CD1c-positive myeloid dendritic cell (primary cell): ENCODE measurements around the gene OR1J1.

Experiments
- DNase-seq: peaks from one replicate; pipeline ENCODE4 v3.0.0-alpha.2; 2016; ENCODE audit errors: extremely low spot score

Gene OR1J1

DNA sequence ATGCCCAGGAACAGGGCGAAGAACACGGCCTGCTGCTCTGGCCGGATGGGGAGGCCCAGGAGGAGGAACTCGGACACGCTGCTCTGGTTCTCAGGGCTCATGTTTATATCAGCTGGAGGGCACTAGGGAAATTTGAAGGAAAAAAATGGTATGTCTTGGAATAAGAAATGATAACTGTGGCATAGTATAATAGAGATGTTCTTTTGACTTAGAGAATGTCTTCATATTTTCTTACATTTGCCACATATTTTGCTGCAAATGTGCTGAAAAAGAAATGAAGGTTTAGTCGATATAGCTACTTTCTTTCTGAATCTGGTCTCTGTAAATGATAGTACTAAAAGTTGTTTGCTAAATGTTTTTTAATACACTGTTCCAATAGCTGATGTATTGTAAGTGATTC is at the start of gene OR1J1:
Gene OR1J1, minus strand, starts transcription at position 101 of the 400 bp plus-strand sequence. Its CDS starts 0 bp downstream, at position 101.
- DNase-seq, result no peak

GRCh38 chr9:122527193-122527592 is 49.5 kb upstream of the OR1J1 start, which contains the start of gene OR1N1:
Gene OR1N1 (minus strand): TSS chr9:122527293. CDS start chr9:122527293, 0 bp downstream.
- no peak for DNase-seq

DNA sequence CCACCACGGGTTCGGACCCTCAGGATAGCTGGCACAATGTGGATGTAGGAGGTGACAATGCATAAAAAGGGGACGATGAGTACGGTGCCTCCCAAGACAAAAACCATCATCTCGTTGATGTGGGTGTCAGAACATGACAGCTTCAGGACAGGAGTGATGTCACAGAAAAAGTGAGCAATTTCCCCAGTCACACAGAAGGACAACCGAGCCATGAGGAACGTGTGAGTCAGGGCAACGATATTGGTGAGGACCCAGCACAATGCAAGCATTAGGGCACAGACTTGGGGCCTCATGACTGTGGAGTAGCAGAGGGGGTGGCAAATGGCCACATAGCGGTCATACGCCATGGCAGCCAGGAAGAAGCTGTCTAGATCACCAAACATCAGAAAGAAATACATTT is 48.9 kb upstream of the OR1J1 start:
- DNase-seq, result no peak

DNA sequence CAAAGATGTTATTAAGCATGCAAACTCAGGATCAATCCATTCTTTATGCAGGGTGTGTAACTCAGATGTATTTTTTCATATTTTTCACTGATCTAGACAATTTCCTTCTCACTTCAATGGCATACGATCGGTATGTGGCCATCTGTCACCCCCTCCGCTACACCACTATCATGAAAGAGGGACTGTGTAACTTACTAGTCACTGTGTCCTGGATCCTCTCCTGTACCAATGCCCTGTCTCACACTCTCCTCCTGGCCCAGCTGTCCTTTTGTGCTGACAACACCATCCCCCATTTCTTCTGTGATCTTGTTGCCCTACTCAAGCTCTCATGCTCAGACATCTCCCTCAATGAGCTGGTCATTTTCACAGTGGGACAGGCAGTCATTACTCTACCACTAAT is 41.6 kb upstream of the OR1J1 start:
- no peak for DNase-seq

GRCh38 chr9:122518841-122519240 is 41.1 kb upstream of the OR1J1 start, which contains the start of gene OR1J4:
Gene OR1J4 (plus strand): TSS chr9:122519141. CDS start chr9:122519141, 0 bp downstream.
- no peak for DNase-seq

GRCh38 chr9:122518226-122518625 is 40.5 kb upstream of the OR1J1 start:
- DNase-seq, result no peak

DNA sequence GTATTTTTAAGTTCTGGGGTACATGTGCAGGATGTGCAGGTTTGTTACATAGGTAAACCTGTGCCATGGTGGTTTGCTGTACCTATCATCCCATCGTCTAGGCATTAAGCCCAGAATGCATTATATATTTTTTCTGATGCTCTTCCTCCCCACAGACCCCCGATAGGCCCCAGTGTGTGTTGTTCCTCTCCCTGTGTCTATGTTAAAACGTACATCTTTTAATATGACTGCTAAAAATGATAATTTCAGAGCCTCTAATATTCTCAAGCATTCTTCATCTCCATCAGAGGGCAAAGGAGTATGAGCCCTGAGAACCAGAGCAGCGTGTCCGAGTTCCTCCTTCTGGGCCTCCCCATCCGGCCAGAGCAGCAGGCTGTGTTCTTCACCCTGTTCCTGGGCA is 32.8 kb upstream of the OR1J1 start, which contains the start of gene OR1J2:
Gene OR1J2, plus strand, starts transcription at position 301 of the 400 bp plus-strand sequence. Its CDS starts 0 bp downstream, at position 301.
- DNase-seq, result no peak

- DNase-seq, result no peak
Observed at GRCh38 chr9:122506964-122507363, 29.2 kb upstream of the OR1J1 start.

GRCh38 chr9:122498883-122499288 is 21.2 kb upstream of the OR1J1 start:
- peak; percentile 27 for DNase-seq

GRCh38 chr9:122479062-122479461 is 1.3 kb upstream of the OR1J1 start:
- DNase-seq, result no peak

DNA sequence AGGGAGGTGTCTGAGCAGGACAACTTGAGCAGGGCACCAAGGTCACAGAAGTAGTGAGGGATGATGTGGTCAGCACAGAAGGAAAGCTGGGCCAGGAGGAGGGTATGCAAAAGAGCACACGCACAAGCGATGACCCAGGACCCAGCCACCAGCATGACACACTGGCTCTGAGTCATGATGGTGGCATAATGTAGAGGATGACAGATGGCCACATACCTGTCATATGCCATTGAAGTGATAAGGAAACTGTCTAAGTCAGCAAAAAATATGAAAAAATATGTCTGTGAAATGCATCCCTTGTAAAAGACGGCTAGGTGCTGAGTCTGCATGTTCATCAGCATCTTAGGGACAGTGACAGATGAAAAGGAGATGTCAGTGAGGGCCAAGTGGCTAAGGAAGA is 380 bp downstream of the OR1J1 start:
- DNase-seq, result no peak

DNA sequence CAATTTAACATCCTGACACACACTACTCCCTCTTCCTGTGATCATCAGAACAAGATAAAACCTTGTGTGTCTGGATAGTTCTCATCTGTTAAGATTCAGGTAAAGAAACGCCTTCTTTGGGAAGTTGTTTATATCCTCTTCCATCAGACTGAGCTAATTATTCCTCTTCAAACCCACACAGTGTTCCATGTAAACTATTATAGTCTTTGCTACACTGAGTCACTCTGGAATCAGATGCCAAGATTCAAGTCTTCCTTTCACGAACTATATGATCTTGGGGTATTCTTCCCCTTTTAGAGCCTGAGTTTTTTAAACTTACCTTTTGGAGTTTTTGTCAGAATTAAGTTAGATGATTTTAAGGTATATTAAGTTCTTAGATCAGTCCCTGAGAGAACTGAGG is 2.0 kb downstream of the OR1J1 start:
- DNase-seq, result no peak

- DNase-seq, result no peak
Observed at GRCh38 chr9:122474561-122474960, 3.2 kb downstream of the OR1J1 start.

DNA sequence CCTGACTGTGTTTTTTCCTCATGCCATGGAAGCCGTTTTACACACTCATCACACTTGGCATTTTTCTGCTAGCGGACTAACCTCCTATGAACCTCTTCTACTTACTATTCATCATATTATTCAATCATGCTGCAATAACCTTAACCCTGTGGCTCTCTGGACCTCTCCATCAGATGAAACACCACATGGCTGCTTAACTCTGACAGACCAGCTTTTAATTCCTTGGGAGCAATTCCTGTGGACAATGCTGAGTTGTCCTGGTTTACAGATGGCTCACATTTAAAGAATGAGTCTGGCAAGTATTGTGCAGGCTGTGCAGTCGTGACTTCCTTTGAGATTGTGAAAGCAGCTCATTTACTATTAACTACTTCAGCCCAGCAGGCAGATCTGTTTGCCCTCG is 9.0 kb downstream of the OR1J1 start:
- no peak for DNase-seq

- DNase-seq, result no peak
Observed at GRCh38 chr9:122466456-122466855, 11.3 kb downstream of the OR1J1 start.

DNA sequence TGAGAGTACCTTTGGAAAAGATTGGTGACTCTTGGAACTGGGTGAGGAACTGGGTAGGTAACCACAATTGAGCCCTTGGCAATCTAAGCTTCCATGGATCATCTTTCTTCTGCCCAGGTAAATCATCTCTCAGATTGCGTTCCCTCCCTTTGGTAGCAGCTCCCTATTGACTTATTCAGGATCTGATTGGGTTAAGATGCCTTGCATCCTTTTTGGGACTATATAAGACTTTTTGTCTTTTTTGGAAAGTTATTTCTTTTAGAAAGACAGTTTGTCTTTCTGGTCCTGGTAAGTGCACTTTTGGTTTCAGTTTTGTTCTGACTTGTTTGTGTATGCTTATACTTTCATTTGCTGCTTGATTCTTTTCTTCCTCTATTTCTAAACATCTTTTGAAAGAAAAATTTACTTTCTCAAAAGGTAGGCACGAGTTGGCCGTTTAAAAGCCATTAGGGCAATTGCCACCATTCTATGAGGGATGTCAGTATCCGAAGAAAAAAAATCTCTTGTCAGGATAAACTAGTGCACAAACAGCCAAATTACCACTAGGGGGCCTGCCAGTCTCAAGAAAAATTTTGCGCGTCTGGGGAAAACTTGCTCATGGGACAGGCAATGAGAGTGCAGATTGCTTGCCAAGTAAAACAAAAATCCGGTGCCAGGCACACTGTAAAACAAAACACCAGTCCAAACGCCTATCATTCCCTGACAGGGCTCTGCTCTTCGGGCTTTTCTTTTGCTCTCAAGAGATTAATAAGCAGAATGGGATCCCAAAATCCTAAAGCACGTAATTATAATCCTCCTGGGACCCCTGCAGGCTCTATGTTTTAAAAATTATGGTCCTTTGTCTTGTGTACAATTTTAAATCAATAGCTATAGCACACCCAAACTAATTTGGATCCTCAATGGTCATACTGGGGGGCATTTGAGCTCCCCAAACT is 12.8 kb downstream of the OR1J1 start:
- DNase-seq, result peak; percentile 77

DNA sequence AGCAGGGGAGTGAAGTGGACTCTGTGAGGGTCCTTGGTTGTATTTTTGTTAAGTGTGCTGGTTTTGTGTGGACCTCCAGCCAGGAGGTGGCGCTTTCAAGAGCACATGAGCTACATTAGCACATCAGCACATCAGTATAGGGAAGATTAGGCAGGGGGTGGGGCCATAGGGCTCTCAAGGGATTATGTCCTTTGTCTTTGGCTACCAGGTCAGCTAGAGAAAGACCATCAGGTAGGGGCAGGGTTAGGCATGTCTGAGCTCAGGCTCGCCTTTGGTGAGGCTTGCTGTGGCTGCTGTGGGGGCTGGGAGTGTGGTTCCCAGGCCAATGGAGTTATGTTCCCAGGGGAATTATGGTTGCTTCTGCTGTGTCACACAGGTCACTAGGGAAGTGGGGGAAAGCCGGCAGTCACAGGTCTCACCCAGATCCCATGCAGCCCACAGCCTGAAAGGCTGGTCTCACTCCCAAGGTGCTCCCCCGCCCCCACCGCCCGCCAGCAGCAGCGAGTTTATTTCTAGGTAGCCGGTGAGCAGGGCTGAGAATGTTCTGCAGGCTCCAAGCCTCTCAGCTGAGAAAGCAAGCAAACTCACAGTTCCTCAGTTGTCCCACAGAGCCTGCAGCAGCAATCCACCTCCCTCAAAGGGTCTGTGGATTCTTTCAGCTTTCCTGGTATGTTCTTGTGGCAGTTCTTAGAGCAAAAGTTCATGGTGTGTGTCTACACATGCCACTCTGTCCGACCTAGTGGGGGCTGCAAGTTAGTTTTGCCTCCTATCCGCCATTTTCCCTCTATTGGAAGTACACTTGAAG is 13.7 kb downstream of the OR1J1 start:
- DNase-seq, result peak; percentile 10

- DNase-seq, result no peak
Observed at GRCh38 chr9:122457787-122458186, 19.9 kb downstream of the OR1J1 start.

GRCh38 chr9:122456123-122456522 is 21.6 kb downstream of the OR1J1 start:
- DNase-seq, result no peak

DNA sequence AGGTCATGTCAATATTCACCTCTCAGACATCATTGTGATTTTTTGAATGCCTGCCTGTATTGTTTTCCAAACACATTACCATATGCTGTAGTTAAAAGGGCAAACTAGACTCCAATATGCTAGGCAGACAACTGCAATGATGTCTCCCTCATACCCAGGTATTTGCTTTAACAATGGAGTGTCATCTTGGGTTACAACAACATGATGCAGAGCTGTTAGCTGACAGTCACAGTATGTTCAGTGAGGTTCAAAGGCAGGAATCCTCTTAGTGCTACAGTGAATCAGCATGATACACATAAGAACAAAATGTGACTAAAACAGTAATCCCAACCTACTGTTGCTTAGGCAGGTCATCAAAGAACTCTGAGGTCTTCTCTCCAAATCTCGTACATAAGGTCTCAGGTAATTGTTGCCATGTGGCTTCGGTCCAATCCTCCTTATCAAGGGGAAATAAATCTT is 24.0 kb downstream of the OR1J1 start:
- no peak for DNase-seq

DNA sequence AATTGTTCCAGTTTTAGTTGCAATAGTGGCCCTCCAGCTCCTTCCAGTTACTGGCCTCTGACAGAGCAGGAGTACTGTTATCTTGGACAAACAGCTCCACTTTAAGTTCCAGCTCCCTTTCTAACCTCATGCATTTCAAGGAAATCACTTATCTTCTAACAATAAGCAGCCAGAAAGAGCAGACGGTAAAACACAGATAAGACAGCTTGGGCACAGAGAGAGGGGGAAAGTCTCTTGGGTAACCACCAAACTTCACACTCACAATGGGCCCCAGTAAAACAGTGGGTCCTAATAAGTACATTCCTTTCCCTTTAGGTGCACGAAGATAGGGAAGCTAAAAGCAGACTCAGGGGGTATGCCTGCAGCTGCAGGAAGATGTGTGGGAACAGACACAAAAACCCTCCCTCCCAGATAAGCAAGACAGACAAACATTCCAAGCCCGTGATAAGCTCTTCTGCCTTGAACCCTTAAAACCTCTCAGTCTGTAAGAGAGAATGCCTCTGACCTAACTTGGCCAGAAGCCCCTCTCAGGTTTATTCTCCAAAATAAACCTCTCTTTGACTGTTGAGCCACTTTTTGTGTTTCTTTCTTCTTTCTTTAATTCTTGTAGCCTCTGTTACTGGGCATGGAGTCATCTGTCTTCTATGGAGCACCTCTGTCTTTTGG is 30.8 kb downstream of the OR1J1 start:
- no peak for DNase-seq
